ENCODE data around the gene TUBAL3. TPM values are rescaled to one million over a fixed set of nuclear protein-coding genes. Genes with fewer than 3 reads are reported as not detected.

TUBAL3 gene
- polyA plus RNA-seq, 1 experiment = not detected

- ChIA-PET POLR2A (no interaction called here), CTCF (interaction anchor here (17.5 kb wide), 1 partner anchor 177 kb away, joined by 493 read pairs; no protein-coding TSS in a partner anchor)
- DNase-seq (ENCODE audit: low read depth) = no peak
- peak overlapping the region; percentile 69 for H3K4me3 ChIP-seq (ENCODE audit: low read depth, low read length)
- TF ChIP-seq CTCF (IDR thresholded peaks at IDR 0.05; ENCODE audit: insufficient read depth, low read depth, low read length) = no peak
- H3K27me3 ChIP-seq (ENCODE audit: control insufficient read depth, insufficient read depth, low read length) = no peaks in the 10 kb centered on the region
- H3K36me3 ChIP-seq (ENCODE audit: control insufficient read depth, insufficient read depth, low read length) = peaks cover 7% of the 10 kb centered on the region
Observed at GRCh38 chr10:5449227-5449626, 44.6 kb upstream of the TUBAL3 start.

- no peak for TF ChIP-seq CTCF (IDR thresholded peaks at IDR 0.05; ENCODE audit: insufficient read depth, low read depth, low read length)
- CTCF ChIA-PET = interaction anchor here (0.6 to 17.5 kb wide), 6 partner anchors 13 to 178 kb away, joined by 3 to 493 read pairs (median 6); no protein-coding TSS in a partner anchor
- Histone ChIP-seq H3K4me3 (ENCODE audit: low read depth, low read length) (peak overlapping the region; percentile 69), H3K36me3 (ENCODE audit: control insufficient read depth, insufficient read depth, low read length) (peaks cover 7% of the 10 kb centered on the region), H3K27me3 (ENCODE audit: control insufficient read depth, insufficient read depth, low read length) (no peaks in the 10 kb centered on the region)
- no peak for DNase-seq (ENCODE audit: low read depth)
- POLR2A ChIA-PET = interaction anchor here (0.6 kb wide), 1 partner anchor 165 kb away, joined by 5 read pairs; no protein-coding TSS in a partner anchor
Observed at GRCh38 chr10:5448333-5449001, 43.8 kb upstream of the TUBAL3 start.

GRCh38 chr10:5447611-5448071 lies 43.0 kb upstream of the TUBAL3 start:
- Histone ChIP-seq H3K4me3 (ENCODE audit: low read depth, low read length) (peak overlapping the region; percentile 69), H3K27me3 (ENCODE audit: control insufficient read depth, insufficient read depth, low read length) (no peaks in the 10 kb centered on the region), H3K36me3 (ENCODE audit: control insufficient read depth, insufficient read depth, low read length) (peaks cover 2% of the 10 kb centered on the region; the same call in 1 of the 2 replicates)
- no peak for TF ChIP-seq CTCF (IDR thresholded peaks at IDR 0.05; ENCODE audit: insufficient read depth, low read depth, low read length)
- ChIA-PET POLR2A (interaction anchor here (0.5 to 0.6 kb wide), 2 partner anchors 9 to 118 kb away, joined by 3 to 4 read pairs; no protein-coding TSS in a partner anchor), CTCF (interaction anchor here (0.9 to 17.5 kb wide), 5 partner anchors 12 to 179 kb away, joined by 3 to 493 read pairs (median 7); no protein-coding TSS in a partner anchor)
- no peak for DNase-seq (ENCODE audit: low read depth)

DNA sequence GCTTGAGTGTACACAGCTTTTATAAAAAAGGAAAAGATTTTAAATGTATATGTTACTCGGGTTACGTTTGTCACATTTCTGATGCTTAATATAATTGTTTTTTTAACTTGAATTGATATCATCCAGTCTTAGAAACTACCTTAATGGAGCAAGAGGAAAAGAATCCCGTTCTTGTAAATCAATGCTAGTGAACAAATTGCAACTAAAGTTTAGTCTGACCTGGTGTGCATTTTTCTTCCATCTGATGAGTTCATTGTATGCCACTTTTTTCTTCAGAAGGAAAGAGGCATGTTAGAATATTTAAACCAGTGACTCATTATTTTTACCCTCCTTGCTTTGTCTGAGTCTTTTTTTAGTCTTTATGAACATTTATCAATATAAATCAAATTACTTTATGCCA lies 42.4 kb upstream of the TUBAL3 start:
- POLR2A ChIA-PET = interaction anchor here (0.6 to 1.6 kb wide), 3 partner anchors 10 to 176 kb away, joined by 3 to 5 read pairs (median 3); no protein-coding TSS in a partner anchor
- Histone ChIP-seq H3K36me3 (ENCODE audit: control insufficient read depth, insufficient read depth, low read length) (no peaks in the 10 kb centered on the region), H3K27me3 (ENCODE audit: control insufficient read depth, insufficient read depth, low read length) (no peaks in the 10 kb centered on the region), H3K4me3 (ENCODE audit: low read depth, low read length) (peak overlapping the region; percentile 69)
- DNase-seq (ENCODE audit: low read depth) = no peak
- CTCF ChIA-PET = interaction anchor here (1.0 to 17.5 kb wide), 8 partner anchors 12 to 179 kb away, joined by 3 to 493 read pairs (median 7); no protein-coding TSS in a partner anchor
- TF ChIP-seq CTCF (IDR thresholded peaks at IDR 0.05; ENCODE audit: insufficient read depth, low read depth, low read length) = no peak

DNA sequence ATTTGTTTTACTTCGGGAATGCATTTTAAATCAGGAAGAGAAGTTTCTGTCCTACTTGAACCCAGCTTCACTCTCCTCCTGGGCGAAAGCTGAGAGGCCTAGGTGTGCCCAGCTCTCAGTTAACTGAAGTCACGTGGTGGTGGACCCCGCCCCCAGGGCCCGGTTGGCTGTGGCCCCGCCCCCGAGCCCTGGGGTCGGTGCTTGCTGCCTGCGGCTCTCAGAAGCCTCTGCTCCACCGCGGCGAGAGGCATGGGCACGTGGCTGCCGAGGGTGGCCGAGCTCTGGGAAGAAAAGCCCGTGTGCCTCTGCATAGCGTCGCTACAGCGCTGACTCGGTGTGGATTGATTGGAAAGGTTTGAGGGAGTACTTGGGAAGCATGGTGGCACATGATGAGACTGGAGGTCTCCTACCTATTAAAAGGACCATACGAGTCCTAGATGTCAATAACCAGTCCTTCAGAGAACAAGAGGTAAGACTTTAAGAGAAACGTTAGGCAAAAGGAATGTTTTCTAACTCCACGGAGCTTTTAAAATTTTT lies 41.8 kb upstream of the TUBAL3 start:
- POLR2A ChIA-PET = interaction anchor here (0.5 to 1.6 kb wide), 8 partner anchors 17 to 635 kb away, joined by 3 to 6 read pairs (median 3); partner anchors contain the start of gene TASOR2
- no peak for TF ChIP-seq CTCF (IDR thresholded peaks at IDR 0.05; ENCODE audit: insufficient read depth, low read depth, low read length)
- CTCF ChIA-PET = interaction anchor here (1.0 to 17.5 kb wide), 10 partner anchors 10 to 180 kb away, joined by 3 to 493 read pairs (median 6); no protein-coding TSS in a partner anchor
- DNase-seq (ENCODE audit: low read depth) = peak; percentile 66
- Histone ChIP-seq H3K4me3 (ENCODE audit: low read depth, low read length) (peak overlapping the region; percentile 69), H3K27me3 (ENCODE audit: control insufficient read depth, insufficient read depth, low read length) (no peaks in the 10 kb centered on the region), H3K36me3 (ENCODE audit: control insufficient read depth, insufficient read depth, low read length) (no peaks in the 10 kb centered on the region)

Data from BJ (cell line).